ENCODE measurements around the gene E2F7.

E2F7 gene

GRCh38 chr12:77054851-77055250 lies 10.5 kb downstream of the E2F7 start:
- Histone ChIP-seq H3K36me3 (replicated peaks in 1 of 2; ENCODE audit: control insufficient read depth in 2 of 2, insufficient read depth in 2 of 2, low read length in 2 of 2) (peaks cover 20 to 96% of the 10 kb centered on the region in 2 donors), H2BK12ac (ENCODE audit: low read length) (no peak overlapping the region)
- WGBS, 2 donors (ENCODE audit: extremely low coverage in 2 of 2, insufficient read length in 2 of 2, insufficient replicate concordance in 1 of 2): no CpG with 5 or more reads among the region's 4 CpGs

DNA sequence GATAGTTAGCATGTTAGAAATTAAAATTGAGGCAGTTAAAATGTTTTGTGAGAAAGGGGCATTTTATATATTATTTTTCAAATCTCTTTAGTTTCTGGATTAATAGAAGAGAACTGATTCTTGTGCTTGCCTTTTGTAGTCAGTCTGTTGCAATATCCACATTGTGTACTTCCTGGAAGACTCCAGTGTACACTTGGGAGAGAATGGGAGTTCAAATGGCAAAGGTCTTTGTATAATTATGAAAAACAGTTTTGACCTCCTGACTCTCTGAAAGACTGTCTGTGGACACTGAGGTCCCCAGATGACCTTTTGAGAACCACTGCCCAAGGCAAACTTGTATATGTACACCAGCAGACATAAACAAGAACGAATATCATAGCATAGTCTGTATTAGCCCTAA lies 12.1 kb downstream of the E2F7 start:
- Histone ChIP-seq H3K4me1 (ENCODE audit: control insufficient read depth in 2 of 2, insufficient read depth in 1 of 2, low read depth in 1 of 2, low read length in 2 of 2) (no peaks in the 10 kb centered on the region), H2AK5ac (ENCODE audit: low read depth, low read length) (no peak overlapping the region), H3K4me2 (ENCODE audit: insufficient read depth, low read length, poor library complexity, severe bottlenecking) (no peak overlapping the region), H3K4ac (ENCODE audit: low read length) (no peak overlapping the region), H4K8ac (ENCODE audit: low read depth, low read length) (no peak overlapping the region), H4K91ac (ENCODE audit: low read depth, low read length, poor library complexity) (no peak overlapping the region), H3K18ac (ENCODE audit: low read length) (no peak overlapping the region), H3K27me3 (ENCODE audit: control insufficient read depth in 3 of 3, insufficient read depth in 3 of 3, low read depth in 1 of 3, low read length in 3 of 3) (no peaks in the 10 kb centered on the region), H3K4me3 (ENCODE audit: low read length in 2 of 2) (no peak overlapping the region), H2BK15ac (ENCODE audit: low read length) (no peak overlapping the region), H2BK120ac (ENCODE audit: low read depth, low read length) (no peak overlapping the region), H3K36me3 (replicated peaks in 1 of 2; ENCODE audit: control insufficient read depth in 2 of 2, insufficient read depth in 2 of 2, low read length in 2 of 2) (peaks cover 20 to 98% of the 10 kb centered on the region in 2 donors), H3K27ac (replicated peaks; ENCODE audit: low read length) (no peak overlapping the region), H2BK12ac (ENCODE audit: low read length) (no peak overlapping the region), H2AFZ (ENCODE audit: low read length) (no peak overlapping the region), H3K14ac (ENCODE audit: low read length) (no peak overlapping the region), H3K23ac (ENCODE audit: low read depth, low read length, poor library complexity) (no peak overlapping the region), H3K9me3 (replicated peaks in 1 of 2; ENCODE audit: control insufficient read depth in 2 of 2, insufficient read depth in 1 of 2, low read depth in 1 of 2, low read length in 2 of 2) (no peaks in the 10 kb centered on the region), H2BK5ac (ENCODE audit: low read length) (no peak overlapping the region), H3K9ac (ENCODE audit: low read depth, low read length, poor library complexity) (no peak overlapping the region), H3K79me1 (ENCODE audit: low read depth, low read length) (no peaks in the 10 kb centered on the region)
- DNase-seq (ENCODE audit: low spot score): no peak
- no CpG with 5 or more reads among the region's 1 CpG for WGBS, 2 donors (ENCODE audit: extremely low coverage in 2 of 2, insufficient read length in 2 of 2, insufficient replicate concordance in 1 of 2)

More at GRCh38 chr12:77054851-77055250, 10.5 kb downstream of the E2F7 start:
- H3K23ac ChIP-seq (ENCODE audit: low read depth, low read length, poor library complexity): no peak overlapping the region
- no peak overlapping the region for H2BK5ac ChIP-seq (ENCODE audit: low read length)
- H3K9ac ChIP-seq (ENCODE audit: low read depth, low read length, poor library complexity): no peak overlapping the region
- peaks cover 2% of the 10 kb centered on the region for H3K79me1 ChIP-seq (ENCODE audit: low read depth, low read length)
- H3K18ac ChIP-seq (ENCODE audit: low read length): no peak overlapping the region
- DNase-seq (ENCODE audit: low spot score): no peak
- no peak overlapping the region for H3K4me3 ChIP-seq (ENCODE audit: low read length in 2 of 2)
- H4K91ac ChIP-seq (ENCODE audit: low read depth, low read length, poor library complexity): no peak overlapping the region
- H2AFZ ChIP-seq (ENCODE audit: low read length): no peak overlapping the region
- H2AK5ac ChIP-seq (ENCODE audit: low read depth, low read length): no peak overlapping the region
- H2BK120ac ChIP-seq (ENCODE audit: low read depth, low read length): no peak overlapping the region
- no peak overlapping the region for H2BK15ac ChIP-seq (ENCODE audit: low read length)
- H3K9me3 ChIP-seq (replicated peaks in 1 of 2; ENCODE audit: control insufficient read depth in 2 of 2, insufficient read depth in 1 of 2, low read depth in 1 of 2, low read length in 2 of 2): no peaks in the 10 kb centered on the region
- no peaks in the 10 kb centered on the region for H3K4me1 ChIP-seq (ENCODE audit: control insufficient read depth in 2 of 2, insufficient read depth in 1 of 2, low read depth in 1 of 2, low read length in 2 of 2)
- H3K27me3 ChIP-seq (ENCODE audit: control insufficient read depth in 3 of 3, insufficient read depth in 3 of 3, low read depth in 1 of 3, low read length in 3 of 3): no peaks in the 10 kb centered on the region
- no peak overlapping the region for H3K4ac ChIP-seq (ENCODE audit: low read length)
- no peak overlapping the region for H4K8ac ChIP-seq (ENCODE audit: low read depth, low read length)
- no peak overlapping the region for H3K4me2 ChIP-seq (ENCODE audit: insufficient read depth, low read length, poor library complexity, severe bottlenecking)
- H3K14ac ChIP-seq (ENCODE audit: low read length): no peak overlapping the region
- H3K27ac ChIP-seq (replicated peaks; ENCODE audit: low read length): no peak overlapping the region

DNA sequence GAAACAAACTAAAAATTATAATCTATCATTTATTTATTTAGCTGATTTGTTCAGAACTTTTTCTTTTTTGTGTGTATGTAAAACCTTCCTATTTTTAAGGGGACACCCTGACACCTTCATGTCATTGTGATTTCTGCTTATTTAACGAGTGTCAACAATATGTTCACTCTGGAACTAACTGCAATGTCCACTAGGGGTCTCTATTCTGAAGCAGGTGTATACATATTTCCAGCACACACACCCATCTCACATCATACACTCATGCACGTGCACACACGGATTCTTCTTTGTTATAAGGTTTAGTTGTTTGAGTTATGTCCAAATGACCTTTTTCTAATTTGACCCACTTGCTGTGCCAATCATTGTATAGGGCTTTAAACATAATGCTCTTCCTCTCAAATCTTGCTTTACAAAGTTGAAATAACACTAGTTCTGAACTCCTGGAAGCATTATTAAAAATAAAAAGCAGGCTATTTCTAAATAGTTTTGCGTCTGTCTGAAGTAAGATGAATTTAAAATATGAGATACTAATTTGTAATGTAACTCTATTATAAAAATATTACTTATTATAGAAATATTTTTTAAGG lies 15.5 kb downstream of the E2F7 start:
- H2BK120ac ChIP-seq (ENCODE audit: low read depth, low read length): no peak overlapping the region
- no peak overlapping the region for H2AFZ ChIP-seq (ENCODE audit: low read length)
- no peak overlapping the region for H2BK12ac ChIP-seq (ENCODE audit: low read length)
- H3K9ac ChIP-seq (ENCODE audit: low read depth, low read length, poor library complexity): no peak overlapping the region
- H3K23ac ChIP-seq (ENCODE audit: low read depth, low read length, poor library complexity): no peak overlapping the region
- no peaks in the 10 kb centered on the region for H3K27me3 ChIP-seq (ENCODE audit: control insufficient read depth in 3 of 3, insufficient read depth in 3 of 3, low read depth in 1 of 3, low read length in 3 of 3)
- no peak overlapping the region for H2BK5ac ChIP-seq (ENCODE audit: low read length)
- no peak overlapping the region for H3K4ac ChIP-seq (ENCODE audit: low read length)
- H3K18ac ChIP-seq (ENCODE audit: low read length): no peak overlapping the region
- no peak overlapping the region for H3K14ac ChIP-seq (ENCODE audit: low read length)
- no peak overlapping the region for H2AK5ac ChIP-seq (ENCODE audit: low read depth, low read length)
- H3K4me2 ChIP-seq (ENCODE audit: insufficient read depth, low read length, poor library complexity, severe bottlenecking): no peak overlapping the region
- peaks cover 34 to 98% of the 10 kb centered on the region in 2 donors for H3K36me3 ChIP-seq (replicated peaks in 1 of 2; ENCODE audit: control insufficient read depth in 2 of 2, insufficient read depth in 2 of 2, low read length in 2 of 2)
- H3K79me1 ChIP-seq (ENCODE audit: low read depth, low read length): no peaks in the 10 kb centered on the region
- H2BK15ac ChIP-seq (ENCODE audit: low read length): no peak overlapping the region
- H3K4me3 ChIP-seq (ENCODE audit: low read length in 2 of 2): no peak overlapping the region
- no CpG with 5 or more reads among the region's 4 CpGs for WGBS, 2 donors (ENCODE audit: extremely low coverage in 2 of 2, insufficient read length in 2 of 2, insufficient replicate concordance in 1 of 2)
- no peaks in the 10 kb centered on the region for H3K4me1 ChIP-seq (ENCODE audit: control insufficient read depth in 2 of 2, insufficient read depth in 1 of 2, low read depth in 1 of 2, low read length in 2 of 2)
- H3K9me3 ChIP-seq (replicated peaks in 1 of 2; ENCODE audit: control insufficient read depth in 2 of 2, insufficient read depth in 1 of 2, low read depth in 1 of 2, low read length in 2 of 2): no peaks in the 10 kb centered on the region
- no peak overlapping the region for H3K27ac ChIP-seq (replicated peaks; ENCODE audit: low read length)
- peak; percentile 31 for DNase-seq (ENCODE audit: low spot score)
- no peak overlapping the region for H4K91ac ChIP-seq (ENCODE audit: low read depth, low read length, poor library complexity)
- H4K8ac ChIP-seq (ENCODE audit: low read depth, low read length): no peak overlapping the region

- no peak overlapping the region for H3K4ac ChIP-seq (ENCODE audit: low read length)
- H4K91ac ChIP-seq (ENCODE audit: low read depth, low read length, poor library complexity): no peak overlapping the region
- no peaks in the 10 kb centered on the region for H3K79me1 ChIP-seq (ENCODE audit: low read depth, low read length)
- no peak overlapping the region for H3K27ac ChIP-seq (replicated peaks; ENCODE audit: low read length)
- H4K8ac ChIP-seq (ENCODE audit: low read depth, low read length): no peak overlapping the region
- peaks cover 51 to 98% of the 10 kb centered on the region in 2 donors for H3K36me3 ChIP-seq (replicated peaks in 1 of 2; ENCODE audit: control insufficient read depth in 2 of 2, insufficient read depth in 2 of 2, low read length in 2 of 2)
- DNase-seq (ENCODE audit: low spot score): no peak
- no peaks in the 10 kb centered on the region for H3K9me3 ChIP-seq (replicated peaks in 1 of 2; ENCODE audit: control insufficient read depth in 2 of 2, insufficient read depth in 1 of 2, low read depth in 1 of 2, low read length in 2 of 2)
- no peak overlapping the region for H2AFZ ChIP-seq (ENCODE audit: low read length)
- no peak overlapping the region for H3K23ac ChIP-seq (ENCODE audit: low read depth, low read length, poor library complexity)
- H3K4me3 ChIP-seq (ENCODE audit: low read length in 2 of 2): no peak overlapping the region
- no peak overlapping the region for H2BK5ac ChIP-seq (ENCODE audit: low read length)
- no peak overlapping the region for H3K9ac ChIP-seq (ENCODE audit: low read depth, low read length, poor library complexity)
- H3K27me3 ChIP-seq (ENCODE audit: control insufficient read depth in 3 of 3, insufficient read depth in 3 of 3, low read depth in 1 of 3, low read length in 3 of 3): no peaks in the 10 kb centered on the region
- no peak overlapping the region for H3K4me2 ChIP-seq (ENCODE audit: insufficient read depth, low read length, poor library complexity, severe bottlenecking)
- no peak overlapping the region for H2BK12ac ChIP-seq (ENCODE audit: low read length)
- H3K18ac ChIP-seq (ENCODE audit: low read length): no peak overlapping the region
- no peak overlapping the region for H2AK5ac ChIP-seq (ENCODE audit: low read depth, low read length)
- H2BK120ac ChIP-seq (ENCODE audit: low read depth, low read length): no peak overlapping the region
- WGBS, 2 donors (ENCODE audit: extremely low coverage in 2 of 2, insufficient read length in 2 of 2, insufficient replicate concordance in 1 of 2): no CpG with 5 or more reads among the region's 6 CpGs
- no peak overlapping the region for H3K14ac ChIP-seq (ENCODE audit: low read length)
- H2BK15ac ChIP-seq (ENCODE audit: low read length): no peak overlapping the region
- no peaks in the 10 kb centered on the region for H3K4me1 ChIP-seq (ENCODE audit: control insufficient read depth in 2 of 2, insufficient read depth in 1 of 2, low read depth in 1 of 2, low read length in 2 of 2)
Measured at GRCh38 chr12:77047341-77048109, 17.8 kb downstream of the E2F7 start.
